Measurements from ENCODE around the gene ABHD10.
A peak's percentile ranks its signal among the peaks of the same experiment; 100 is the strongest.

ABHD10 gene

DNA sequence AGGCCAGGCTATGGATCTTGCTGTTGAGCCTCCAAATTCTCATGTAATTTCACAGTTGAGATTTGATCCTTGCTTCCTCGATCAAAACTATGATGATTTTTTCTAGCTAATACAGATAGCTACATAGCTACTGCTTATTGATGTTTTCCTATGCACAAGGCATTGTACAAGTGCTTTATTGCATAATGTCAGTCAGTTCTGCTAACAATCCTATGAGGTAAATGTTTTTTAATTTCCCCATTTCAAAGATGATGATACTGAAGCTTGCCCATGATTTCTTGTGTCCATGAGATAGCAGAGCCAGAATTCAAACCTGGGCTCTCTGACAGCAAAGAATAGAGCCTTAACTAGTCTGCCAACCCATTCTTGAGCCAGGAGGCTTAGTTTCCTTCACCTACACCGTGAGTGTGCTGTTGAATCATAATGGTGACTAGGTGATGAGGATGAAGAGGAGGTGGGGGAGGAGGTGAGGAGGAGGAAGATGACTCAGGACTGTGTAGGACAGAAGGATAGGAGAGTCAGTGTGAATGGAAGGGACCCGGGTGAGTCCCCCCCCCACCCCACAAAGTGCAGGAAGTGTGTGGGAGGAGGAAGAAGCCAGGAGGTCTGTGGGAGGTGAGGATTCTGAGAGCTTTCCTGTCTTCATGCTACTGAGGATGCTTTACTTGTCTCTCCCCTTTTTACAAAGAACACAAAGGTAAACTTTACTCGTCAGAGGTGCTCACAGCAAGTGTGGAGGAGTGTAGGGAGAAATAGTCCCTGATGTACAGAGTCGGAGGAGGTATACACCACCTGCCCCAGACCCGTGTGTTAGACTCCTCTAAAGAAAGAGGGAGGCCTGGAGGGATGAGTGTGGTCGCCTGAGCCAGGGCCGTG, 23.5 kb downstream of the ABHD10 start:
- no peak for DNase-seq

DNA sequence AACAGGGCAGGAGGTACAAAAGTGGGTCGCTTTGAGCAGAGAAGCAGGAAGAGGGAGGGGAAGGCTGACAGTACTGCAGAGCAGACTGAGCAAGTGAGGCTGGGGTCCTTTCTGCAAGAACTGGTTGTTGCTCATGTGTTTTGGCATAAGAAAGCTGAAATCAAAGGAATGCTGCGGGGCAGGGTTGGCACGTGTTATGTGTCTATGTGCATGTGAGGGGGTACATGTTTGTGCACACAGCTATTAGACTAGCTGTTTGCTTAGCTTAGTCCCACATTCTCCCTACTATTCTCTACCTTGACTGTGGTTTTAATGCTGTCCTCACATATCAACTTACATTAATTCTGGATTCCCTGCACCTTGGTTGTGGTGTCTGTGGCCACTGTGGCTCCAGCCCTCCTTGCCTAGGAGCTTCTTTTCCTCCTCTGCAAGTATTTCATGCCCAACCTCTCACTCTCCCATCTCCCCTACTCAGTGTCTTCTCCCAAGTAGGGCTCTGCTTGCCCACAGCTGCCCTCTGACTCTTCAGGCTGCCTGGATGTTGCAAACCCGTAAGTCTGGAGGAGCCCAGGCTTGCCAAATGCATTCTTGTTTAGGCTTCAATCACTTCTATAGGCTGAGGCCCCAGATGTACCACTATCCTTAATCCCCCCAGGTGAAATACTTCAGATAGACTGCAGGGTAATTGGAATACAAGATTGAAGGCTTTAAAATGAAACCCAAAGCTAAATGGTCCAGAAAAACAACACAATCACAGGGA, 24.7 kb downstream of the ABHD10 start:
- DNase-seq, result no peak

DNA sequence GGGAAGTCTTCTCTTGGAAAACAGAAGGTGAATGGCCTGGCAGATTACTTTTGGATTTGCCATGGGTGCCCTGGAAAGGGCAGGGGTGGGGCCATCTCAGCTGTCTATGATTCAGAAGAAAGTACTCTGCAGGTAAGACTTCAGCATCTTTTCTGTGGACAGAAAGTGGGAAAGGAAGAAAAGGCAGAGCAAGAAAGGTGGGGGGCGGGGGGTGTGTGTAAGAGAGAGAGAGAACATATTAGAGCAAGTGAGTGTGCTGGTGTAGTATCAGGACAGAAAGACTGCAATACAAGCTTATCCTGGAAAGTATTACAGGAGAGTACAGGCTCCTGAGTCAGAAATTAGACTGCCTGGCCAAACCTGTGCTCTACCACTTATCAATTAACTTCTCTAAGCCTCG, 25.4 kb downstream of the ABHD10 start:
- DNase-seq, result no peak

DNA sequence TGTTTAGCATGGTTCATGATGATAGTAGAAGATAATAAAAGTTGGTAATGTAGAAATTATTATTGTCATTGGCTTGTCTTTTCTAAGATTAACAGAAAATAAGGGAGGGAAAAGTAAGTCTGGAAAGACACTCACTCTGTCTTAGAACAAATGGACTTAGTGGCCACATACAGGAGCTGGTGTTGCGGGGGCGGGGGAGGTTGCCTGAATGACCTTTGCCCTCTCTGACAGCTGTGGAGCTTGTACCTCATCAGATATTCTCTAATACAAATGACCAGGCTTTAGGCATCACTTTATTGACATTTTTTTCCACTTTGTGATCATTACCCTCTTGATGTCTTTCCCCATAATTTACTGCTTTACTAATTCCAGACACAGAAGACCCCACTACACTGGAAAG, 25.8 kb downstream of the ABHD10 start:
- DNase-seq, result no peak

DNA sequence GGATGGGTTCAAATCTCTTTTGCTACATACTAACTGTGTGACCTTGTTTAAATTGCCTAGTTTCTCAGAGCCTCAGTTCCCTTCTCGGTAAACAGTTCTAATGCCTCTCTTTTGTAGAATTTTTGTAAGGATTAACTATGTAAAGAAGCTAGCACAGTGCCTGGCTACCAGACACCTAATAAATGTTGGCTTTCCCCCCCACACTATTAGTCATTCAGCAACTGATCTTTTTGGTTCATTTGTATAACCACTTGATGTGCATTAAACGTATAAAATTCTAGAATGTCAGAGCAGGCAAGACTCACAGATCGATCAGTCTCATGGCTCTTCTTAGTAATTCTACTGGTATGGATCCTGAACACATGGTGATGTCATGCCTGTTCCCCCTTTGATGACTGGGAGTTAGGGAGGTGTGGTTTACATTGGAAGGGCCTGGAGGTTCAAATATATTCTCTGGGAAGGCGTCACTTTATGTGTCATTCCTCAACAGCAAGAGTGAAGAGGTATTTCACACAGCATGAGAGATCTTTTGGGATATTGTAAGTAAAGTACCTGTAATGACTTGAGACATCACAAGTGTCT, 26.4 kb downstream of the ABHD10 start:
- no peak for DNase-seq

DNA sequence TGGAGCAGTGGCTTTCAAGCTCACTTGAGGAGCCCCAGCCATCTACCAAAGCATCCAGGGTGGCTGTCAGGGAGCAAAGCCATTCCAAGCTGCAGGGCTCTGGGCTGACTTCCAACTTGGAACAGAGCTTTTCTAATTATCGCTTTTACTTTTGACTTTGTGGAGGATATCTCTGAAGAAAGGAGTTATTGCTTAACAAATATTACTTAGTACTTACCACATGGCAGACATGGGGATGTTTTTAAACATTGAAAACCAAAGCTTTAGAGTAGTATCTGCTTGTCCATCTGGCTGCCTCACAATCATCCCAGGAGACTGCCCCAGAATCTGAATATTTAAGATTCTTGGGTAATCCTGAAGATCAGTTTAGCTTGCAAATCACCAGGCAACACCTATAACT, 28.8 kb downstream of the ABHD10 start:
- DNase-seq, result no peak

DNA sequence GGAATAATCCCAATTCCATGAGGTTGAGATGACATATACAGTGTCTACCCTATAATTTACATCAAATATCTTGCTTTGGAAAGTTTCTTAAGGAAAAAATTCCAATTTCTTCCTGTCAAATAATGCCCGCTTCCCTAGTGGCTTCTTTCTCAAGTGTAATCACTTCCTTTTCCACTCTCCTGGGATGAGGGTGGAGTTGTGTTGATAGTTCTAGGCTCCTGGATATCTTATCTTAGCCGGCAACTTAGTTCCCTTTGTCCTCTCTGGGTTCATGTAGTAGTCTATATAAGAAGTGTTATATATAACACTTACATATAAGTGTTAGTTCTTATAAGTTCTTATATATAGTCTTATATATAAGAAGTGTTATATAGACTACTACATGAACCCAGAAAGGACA, 30.8 kb downstream of the ABHD10 start:
- no peak for DNase-seq

DNA sequence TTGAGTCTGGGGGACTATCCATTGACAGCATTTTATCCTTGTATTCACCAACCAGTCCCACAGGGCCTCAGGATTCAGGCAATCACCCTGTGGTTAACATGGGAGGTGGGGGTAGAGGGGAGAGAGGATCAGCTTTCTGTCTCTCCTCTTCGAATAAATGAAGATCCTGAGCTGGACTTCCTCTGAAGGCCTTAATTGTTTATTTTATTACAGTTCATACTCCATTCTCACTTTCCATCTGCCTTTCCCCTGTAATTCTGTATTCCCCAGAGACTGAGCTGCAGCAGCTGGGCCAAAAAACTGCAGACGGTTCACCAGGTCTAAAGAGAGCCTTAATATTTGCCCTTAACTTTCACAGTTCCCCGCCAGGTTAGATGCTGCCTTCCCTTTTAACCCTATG, 31.8 kb downstream of the ABHD10 start:
- DNase-seq, result peak; percentile 58

DNA sequence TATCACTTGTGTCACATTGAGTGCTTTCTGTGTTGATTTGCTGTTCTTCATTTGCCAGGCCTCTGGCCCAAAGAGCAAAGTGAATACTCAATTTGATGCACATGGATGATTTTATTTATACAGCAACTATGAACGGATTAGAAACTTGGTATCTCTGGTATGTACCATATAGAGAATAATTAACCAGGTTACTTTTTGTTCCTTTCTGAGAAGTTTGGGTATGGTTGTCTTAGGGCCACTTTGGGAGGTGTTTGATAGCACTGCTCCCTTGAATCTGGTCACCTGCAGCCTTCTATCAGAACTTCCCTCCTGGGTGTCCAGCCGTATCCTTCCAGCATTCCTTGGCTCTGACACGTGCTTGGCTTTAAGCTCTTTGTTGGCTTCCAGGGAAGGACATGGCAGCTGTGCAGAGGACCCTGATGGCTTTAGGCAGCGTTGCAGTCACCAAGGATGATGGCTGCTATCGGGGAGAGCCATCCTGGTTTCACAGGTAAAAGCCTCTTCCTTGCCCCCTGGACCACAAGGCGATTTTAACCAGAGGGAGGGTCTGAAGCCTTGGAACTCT, 32.6 kb downstream of the ABHD10 start:
- no peak for DNase-seq

DNA sequence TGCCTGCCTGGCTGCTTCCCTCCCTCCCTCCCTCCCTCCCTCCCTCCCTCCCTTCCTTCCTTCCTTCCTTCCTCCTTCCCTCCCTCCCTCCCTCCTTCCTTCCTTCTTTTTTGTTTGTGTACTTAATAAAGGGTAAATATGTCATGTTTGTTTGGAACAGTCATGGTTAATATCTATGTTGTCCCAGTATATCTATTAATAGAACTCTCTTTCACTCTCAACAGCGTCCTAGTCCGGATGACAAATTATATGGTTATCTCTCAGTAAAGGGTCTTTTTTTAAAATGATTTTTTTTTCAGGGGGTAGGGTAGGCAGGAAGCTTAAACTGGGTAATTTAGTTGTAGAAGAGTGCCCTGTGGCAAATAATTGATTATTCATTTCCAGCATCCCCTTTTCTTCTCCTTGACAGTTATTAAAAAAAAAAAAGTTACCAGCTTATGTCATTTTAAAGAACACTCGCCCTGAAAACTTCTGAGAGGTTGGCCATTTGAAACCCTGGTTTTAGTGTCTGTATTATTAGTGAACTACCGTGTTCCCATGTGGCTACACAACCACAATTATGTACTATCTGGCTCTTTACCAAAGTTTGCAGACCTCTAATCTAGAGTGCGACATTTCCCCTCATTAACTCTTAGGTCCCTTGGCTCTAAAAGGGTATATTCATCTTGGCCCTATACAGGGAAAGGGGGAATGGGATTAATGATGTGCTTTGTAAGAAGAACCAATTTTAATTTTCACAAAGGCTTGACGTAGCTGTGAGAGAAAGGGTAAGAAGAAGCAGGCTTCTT, 33.6 kb downstream of the ABHD10 start:
- DNase-seq, result no peak

DNA sequence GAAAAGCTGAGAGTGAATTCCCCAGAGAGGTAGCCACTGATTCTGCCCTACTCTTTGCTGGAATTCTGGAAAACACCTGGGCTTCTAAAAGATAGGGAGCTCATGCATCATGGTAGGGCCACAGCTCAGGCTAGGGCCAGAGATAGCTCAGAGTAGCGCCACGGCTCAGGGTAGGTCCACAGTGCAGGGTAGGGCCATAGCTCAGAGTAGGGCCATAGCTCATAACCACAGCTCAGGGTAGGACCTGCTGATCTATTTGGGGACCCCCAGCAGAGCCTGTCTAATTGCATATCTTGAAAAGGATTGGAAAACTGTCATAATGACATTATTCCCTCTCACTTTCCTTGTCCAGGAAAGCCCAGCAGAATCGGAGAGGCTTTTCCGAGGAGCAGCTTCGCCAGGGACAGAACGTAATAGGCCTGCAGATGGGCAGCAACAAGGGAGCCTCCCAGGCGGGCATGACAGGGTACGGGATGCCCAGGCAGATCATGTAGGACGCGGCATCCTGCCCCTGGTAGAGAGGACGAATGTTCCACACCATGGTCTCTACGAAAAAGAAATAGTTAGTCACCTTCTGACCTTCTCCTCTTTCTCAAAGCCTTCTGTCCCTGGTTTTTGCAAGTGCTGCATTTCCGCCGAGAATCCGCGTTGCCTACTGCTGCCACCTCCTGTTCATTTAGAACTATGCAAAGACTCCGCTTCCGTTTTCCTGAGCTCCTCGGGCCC, 34.4 kb downstream of the ABHD10 start:
- peak; percentile 48 for DNase-seq

DNA sequence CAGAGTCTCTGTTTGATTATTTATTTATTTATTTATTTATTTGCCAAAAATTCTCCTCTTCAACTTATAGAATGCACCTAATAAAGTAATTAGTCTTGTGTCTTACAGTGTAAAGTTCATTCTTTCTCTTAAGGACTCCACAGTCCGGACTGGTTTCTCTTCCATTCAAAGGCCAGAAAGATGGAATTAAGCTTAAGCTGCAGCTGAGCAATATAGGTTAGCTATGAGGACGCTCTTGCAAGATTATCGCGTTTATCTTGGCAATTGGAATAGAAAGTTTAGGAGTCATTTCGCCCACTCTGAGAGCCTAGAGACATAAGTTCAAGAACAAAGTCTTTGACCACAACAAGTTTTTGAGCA, 34.9 kb downstream of the ABHD10 start:
- DNase-seq, result no peak

DNA sequence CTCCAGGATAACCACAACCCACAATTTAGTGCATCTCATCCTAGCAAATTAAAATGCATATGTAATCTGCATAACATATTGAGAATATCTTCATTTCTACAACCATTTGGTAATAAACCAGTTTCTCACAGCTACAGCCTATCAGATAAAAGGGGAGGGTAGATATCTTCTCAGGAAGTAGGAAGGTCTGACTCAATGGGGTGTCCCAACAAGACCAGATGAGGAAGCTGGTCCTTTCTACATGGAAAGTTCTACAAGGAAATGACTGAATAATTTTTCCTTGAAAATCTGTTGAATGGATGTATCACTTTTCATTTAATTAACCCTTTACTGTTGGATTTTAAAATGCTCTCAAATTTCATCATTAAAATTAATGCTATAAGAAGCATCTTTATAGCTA, 38.3 kb downstream of the ABHD10 start:
- DNase-seq, result peak; percentile 32

DNA sequence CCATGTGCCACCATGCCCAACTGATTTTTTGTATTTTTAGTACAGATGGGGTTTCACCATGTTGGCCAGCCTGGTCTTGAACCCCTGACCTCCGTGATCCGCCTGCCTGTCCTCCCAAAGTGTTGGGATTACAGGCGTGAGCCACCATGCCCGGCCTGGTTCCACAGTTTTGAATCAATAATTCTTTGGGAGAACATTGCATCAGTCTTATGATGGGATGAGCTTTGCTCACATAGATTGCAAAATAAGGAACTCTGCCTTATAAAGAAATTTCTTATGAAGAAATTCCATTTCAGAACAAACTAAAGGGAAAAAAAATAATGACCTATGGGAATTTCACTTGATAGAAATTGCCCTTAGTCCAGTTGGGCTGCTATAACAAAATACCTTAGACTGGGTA, 39.9 kb downstream of the ABHD10 start:
- no peak for DNase-seq

DNA sequence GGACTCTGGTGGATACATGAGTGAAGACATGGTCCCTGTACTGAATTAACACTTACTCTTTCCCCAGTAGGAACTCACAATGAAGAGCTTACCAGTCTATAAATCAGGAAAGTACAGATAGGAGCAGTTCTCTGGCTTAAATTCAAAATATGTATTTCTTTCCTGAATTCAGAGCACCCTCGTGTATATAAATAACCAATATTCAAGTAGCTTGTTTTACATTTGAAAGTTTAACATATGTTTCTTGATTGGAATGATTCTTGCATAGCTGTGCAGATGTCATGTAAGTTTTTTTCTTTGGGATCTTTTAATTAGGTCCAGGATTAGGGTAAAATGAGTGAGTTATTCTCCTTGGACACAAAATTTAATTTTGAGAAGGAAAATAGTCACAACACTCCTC, 40.9 kb downstream of the ABHD10 start:
- no peak for DNase-seq

DNA sequence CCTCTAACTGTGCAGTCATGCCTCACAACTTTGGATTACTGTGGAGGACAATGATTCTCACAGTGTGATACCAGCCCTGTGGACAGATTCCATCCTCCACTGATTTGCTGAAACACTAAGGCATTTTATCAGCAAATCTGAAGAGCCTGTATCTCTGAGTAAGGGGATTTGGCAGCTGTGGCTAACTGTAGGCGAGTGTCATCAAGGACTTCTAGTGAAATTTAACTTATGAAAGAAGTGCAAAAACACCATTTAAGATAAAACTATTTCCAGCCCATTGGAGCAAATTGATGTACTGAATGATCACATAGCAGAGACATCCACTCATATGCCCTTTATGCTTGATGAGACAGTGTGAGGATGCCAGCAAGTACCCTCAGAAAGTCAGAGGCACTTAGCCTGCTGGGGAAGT, 41.9 kb downstream of the ABHD10 start:
- DNase-seq, result no peak

DNA sequence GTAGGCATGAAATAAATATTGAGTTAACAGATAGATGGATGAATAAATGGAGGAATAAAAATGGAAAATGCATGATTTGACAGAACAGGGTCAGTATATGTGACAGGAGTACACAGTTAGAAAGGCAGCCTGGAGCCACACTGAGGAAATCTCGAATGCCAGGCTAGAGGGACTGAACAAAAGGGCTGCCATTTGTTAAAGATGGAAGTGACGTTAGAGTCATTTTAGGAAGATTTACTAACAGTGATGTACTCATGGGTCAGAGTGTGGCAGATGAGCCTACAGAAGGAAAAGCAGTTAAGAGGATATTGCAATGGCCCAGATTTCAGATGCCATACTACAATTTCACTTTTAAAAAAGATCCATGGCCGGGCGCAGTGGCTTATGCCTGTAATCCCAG, 48.3 kb downstream of the ABHD10 start:
- no peak for DNase-seq

DNA sequence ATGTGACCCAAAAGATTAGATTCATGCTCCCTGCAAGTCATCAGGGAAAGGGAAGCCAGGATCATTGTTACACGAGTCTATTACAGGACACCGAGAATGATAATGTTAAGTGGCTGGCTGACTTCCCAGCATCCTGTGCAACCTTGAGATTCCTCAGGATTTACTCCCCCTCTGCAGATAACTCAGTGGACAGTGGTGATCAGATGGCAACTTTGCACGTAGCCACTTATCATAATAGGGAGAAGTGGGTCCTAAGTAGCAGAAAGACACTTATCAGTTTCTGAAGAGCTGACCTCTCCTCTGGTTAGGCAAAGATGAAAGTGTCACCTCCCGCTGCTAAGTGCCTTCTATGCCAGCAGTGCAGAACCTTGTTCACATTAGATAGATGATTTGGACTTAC, 49.0 kb downstream of the ABHD10 start:
- no peak for DNase-seq

DNA sequence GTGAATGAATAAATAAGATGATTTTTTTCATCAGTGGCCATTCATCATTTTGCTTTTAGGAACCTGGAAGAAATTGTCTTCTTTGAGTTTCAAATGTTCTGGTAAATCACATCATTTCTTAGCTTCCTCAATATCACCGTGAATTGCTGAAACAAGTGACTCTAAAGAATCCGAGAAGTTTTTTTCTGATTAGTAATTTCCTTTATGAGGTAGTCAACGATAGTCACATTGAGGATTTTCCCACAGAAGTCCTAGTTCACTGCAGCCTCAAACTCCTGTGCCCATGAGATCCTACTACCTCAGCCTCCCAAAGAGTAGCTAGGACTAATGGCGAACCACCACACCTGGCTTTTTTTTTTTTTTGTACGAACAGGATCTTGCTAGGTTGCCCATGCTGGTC, 52.1 kb downstream of the ABHD10 start:
- DNase-seq, result no peak

DNA sequence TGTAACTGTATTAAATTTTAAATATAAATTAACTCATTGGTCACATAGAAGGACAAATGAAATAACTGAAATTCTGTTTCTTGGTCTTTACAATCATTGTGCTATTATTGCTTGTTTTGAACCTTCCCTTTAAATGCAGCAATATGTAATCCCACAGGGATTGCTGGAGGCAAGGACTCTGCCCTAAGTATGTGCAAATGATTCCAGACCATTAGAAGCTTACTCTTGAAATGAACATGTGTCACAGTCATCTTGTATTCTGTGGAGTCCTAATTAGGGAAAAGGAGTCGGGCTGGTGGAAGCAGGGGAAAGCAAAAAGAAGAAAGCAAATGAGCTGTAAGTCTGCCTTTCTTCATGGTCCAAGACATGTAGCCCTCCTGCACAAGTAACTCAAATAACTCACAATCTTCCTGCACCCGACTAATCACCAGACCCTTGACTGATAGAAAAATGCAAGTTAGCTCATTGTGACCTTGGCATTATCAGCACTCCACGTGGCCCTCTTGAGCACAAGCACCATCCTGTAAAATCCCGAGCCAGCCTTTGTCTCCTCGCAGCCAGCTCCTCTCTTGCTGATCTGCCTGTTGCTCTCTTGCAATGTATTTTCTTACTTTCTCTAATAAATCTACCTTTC, 53.4 kb downstream of the ABHD10 start:
- no peak for DNase-seq

DNA sequence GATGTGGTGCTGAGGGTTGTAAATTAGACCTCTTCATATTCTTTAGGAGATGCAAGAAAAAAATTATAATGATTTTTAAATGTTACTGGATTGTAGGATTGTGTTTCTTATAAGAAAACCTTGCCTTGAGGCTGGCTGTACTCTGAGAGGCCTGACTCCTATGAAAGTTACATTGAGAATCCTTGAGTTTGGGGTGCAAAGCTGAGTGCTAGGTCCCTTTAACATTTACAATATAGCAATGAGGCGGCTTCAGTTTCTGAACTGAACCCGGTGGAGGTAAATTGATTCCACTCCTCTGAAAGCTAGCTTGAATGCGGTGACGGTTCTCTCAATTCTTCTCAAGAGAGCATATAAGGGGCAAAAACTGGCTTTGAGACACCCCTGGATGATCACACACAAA, 55.6 kb downstream of the ABHD10 start, which contains the start of gene TMPRSS7:
TSS of gene TMPRSS7 (plus strand) at position 301 of the 400 bp plus-strand sequence. CDS start 110 bp downstream, outside the sequence.
- no peak for DNase-seq

DNA sequence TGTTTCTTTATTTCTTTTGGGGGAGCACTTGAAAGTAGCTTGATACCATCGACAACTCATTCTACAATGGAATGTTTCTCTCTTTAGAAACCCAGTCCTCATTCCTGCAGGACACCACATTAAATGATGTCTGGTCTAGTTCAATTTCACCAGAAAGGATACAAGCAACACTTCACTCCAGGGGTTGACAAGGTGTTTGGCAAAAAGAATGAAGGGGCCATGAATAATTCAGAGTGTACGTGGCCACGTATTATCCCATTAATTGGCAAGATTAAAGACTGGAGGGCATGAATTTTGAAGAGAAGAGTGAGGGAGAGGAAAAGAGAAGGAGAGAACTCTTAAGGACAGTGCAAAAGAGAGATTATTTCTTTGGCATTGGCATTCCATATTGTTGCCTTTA, 56.4 kb downstream of the ABHD10 start:
- no peak for DNase-seq
